SK-N-SH treated with all-trans-retinoic acid at 6 μM for 48 hours (cell line): ENCODE results near the gene GFPT2.

Experiments
- ATAC-seq: fragments of 200-7000 bp; cut with Tn5 transposase; 3 replicates; pipeline ENCODE4 v1.9.1; 2020; ENCODE audit warnings: mild to moderate bottlenecking, moderate library complexity
- ARNTL ChIP-seq: fragments of 450-650 bp; formaldehyde crosslinking; IDR thresholded peaks from 2 replicates; pipeline ENCODE4 v1.5.0; 2020; ENCODE audit warnings: low read depth, mild to moderate bottlenecking, moderate library complexity, borderline replicate concordance
- BACH2 ChIP-seq: fragments of 250-450 bp; sonication (Bioruptor Pico); IDR thresholded peaks from 2 replicates; pipeline ENCODE4 v1.9.0; 2021; ENCODE audit warnings: mild to moderate bottlenecking, borderline replicate concordance
- CSDC2 ChIP-seq: fragments of 250-450 bp; sonication (Bioruptor Pico); IDR thresholded peaks from 2 replicates; pipeline ENCODE4 v1.5.0; 2020; ENCODE audit warnings: mild to moderate bottlenecking, moderate library complexity
- CSRNP3 ChIP-seq: fragments of 250-450 bp; sonication (Bioruptor Pico); IDR thresholded peaks from 2 replicates; pipeline ENCODE4 v1.5.1; 2021; ENCODE audit warnings: mild to moderate bottlenecking, moderate library complexity
- ESRRG ChIP-seq: fragments of 250-450 bp; sonication (Bioruptor Pico); IDR thresholded peaks from 2 replicates; pipeline ENCODE4 v1.6.1; 2021; ENCODE audit warnings: mild to moderate bottlenecking
- GLIS3 ChIP-seq: fragments of 250-450 bp; sonication (Bioruptor Pico); IDR thresholded peaks from 2 replicates; pipeline ENCODE4 v1.5.0; 2020; ENCODE audit warnings: mild to moderate bottlenecking, moderate library complexity
- ISL1 ChIP-seq: fragments of 250-450 bp; sonication (Bioruptor Pico); IDR thresholded peaks from 2 replicates; pipeline ENCODE4 v2.1.2; 2022; ENCODE audit warnings: mild to moderate bottlenecking, moderate library complexity
- OSR1 ChIP-seq: fragments of 250-450 bp; sonication (Bioruptor Pico); IDR thresholded peaks from 2 replicates; pipeline ENCODE4 v1.8.0; 2022; ENCODE audit warnings: moderate library complexity, mild to moderate bottlenecking, inconsistent platforms
- POU6F1 ChIP-seq: fragments of 250-450 bp; sonication (Bioruptor Pico); IDR thresholded peaks from 2 replicates; pipeline ENCODE4 v1.8.0; 2021; ENCODE audit warnings: low read depth, mild to moderate bottlenecking, moderate library complexity, borderline replicate concordance
- PPARA ChIP-seq: fragments of 250-450 bp; sonication (Bioruptor Pico); IDR thresholded peaks from 2 replicates; pipeline ENCODE4 v1.5.0; 2020; ENCODE audit warnings: mild to moderate bottlenecking, borderline replicate concordance
- RARB ChIP-seq: fragments of 250-450 bp; sonication (Bioruptor Pico); IDR thresholded peaks from 2 replicates; pipeline ENCODE4 v1.8.0; 2021; ENCODE audit warnings: mild to moderate bottlenecking, moderate library complexity
- SNAI2 ChIP-seq: fragments of 250-450 bp; sonication (Bioruptor Pico); IDR thresholded peaks from 2 replicates; pipeline ENCODE4 v1.5.0; 2020; ENCODE audit warnings: mild to moderate bottlenecking, moderate library complexity
- TCF4 ChIP-seq: fragments of 250-450 bp; sonication (Bioruptor Pico); IDR thresholded peaks from 2 replicates; pipeline ENCODE4 v1.8.0; 2021; ENCODE audit warnings: mild to moderate bottlenecking, moderate library complexity, borderline replicate concordance
- TOX ChIP-seq: fragments of 250-450 bp; sonication (Bioruptor Pico); IDR thresholded peaks from 2 replicates; pipeline ENCODE4 v1.8.0; 2021; ENCODE audit warnings: mild to moderate bottlenecking, moderate library complexity, borderline replicate concordance
- ZC3H10 ChIP-seq: fragments of 250-450 bp; sonication (Bioruptor Pico); IDR thresholded peaks from 2 replicates; pipeline ENCODE4 v1.5.1; 2021; ENCODE audit warnings: mild to moderate bottlenecking, moderate library complexity
- ZFP3 ChIP-seq: fragments of 250-450 bp; sonication (Bioruptor Pico); IDR thresholded peaks from 2 replicates; pipeline ENCODE4 v1.5.0; 2020; ENCODE audit warnings: mild to moderate bottlenecking, moderate library complexity
- ZFP30 ChIP-seq: fragments of 450-650 bp; formaldehyde crosslinking; IDR thresholded peaks from 2 replicates; pipeline ENCODE4 v1.5.0; 2022; ENCODE audit warnings: mild to moderate bottlenecking, moderate library complexity
- ZNF565 ChIP-seq: fragments of 450-650 bp; formaldehyde crosslinking; conservative IDR thresholded peaks from 2 replicates; pipeline ENCODE4 v1.5.0; 2020; ENCODE audit warnings: low read depth, mild to moderate bottlenecking, moderate library complexity
- ZNF8 ChIP-seq: fragments of 450-650 bp; formaldehyde crosslinking; IDR thresholded peaks from 2 replicates; pipeline ENCODE4 v1.5.0; 2020; ENCODE audit warnings: mild to moderate bottlenecking, moderate library complexity
- TF ChIP-seq, protein P1 (sequence below): fragments of 250-450 bp; sonication (Bioruptor Pico); IDR thresholded peaks from 2 replicates; pipeline ENCODE4 v1.5.0; 2020; ENCODE audit warnings: mild to moderate bottlenecking, moderate library complexity
- TF ChIP-seq, protein P2 (sequence below): fragments of 250-450 bp; sonication (Bioruptor Pico); IDR thresholded peaks from 2 replicates; pipeline ENCODE4 v1.8.0; 2020; ENCODE audit warnings: mild to moderate bottlenecking, moderate library complexity, borderline replicate concordance

The GFPT2 gene

DNA sequence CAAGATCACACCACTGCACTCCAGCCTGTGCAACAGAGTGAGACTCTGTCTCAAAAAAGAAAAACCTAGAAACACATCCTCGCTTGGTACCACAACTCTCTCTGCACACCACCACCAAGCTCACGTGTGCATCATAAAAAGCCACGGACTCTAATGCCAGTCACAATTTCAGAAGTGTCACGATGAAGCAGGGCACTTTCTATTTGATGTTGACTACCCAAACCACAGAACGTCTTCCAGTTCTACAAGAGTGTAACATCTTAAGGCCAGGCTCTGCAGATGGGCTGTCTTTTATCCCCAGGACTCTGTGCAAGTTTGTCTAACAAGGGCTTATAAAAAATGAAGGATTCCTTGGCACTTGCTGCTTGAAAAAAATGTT, 22.9 kb downstream of the GFPT2 start:
- TF ChIP-seq, protein P1, sequence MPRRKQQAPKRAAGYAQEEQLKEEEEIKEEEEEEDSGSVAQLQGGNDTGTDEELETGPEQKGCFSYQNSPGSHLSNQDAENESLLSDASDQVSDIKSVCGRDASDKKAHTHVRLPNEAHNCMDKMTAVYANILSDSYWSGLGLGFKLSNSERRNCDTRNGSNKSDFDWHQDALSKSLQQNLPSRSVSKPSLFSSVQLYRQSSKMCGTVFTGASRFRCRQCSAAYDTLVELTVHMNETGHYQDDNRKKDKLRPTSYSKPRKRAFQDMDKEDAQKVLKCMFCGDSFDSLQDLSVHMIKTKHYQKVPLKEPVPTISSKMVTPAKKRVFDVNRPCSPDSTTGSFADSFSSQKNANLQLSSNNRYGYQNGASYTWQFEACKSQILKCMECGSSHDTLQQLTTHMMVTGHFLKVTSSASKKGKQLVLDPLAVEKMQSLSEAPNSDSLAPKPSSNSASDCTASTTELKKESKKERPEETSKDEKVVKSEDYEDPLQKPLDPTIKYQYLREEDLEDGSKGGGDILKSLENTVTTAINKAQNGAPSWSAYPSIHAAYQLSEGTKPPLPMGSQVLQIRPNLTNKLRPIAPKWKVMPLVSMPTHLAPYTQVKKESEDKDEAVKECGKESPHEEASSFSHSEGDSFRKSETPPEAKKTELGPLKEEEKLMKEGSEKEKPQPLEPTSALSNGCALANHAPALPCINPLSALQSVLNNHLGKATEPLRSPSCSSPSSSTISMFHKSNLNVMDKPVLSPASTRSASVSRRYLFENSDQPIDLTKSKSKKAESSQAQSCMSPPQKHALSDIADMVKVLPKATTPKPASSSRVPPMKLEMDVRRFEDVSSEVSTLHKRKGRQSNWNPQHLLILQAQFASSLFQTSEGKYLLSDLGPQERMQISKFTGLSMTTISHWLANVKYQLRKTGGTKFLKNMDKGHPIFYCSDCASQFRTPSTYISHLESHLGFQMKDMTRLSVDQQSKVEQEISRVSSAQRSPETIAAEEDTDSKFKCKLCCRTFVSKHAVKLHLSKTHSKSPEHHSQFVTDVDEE (CRISPR knock-in tag), result no peak
- TF ChIP-seq CSRNP3 (CRISPR knock-in tag) (no peak), TCF4 (CRISPR knock-in tag) (no peak), ARNTL (CRISPR knock-in tag) (no peak), GLIS3 (CRISPR knock-in tag) (no peak)
- ATAC-seq, result no peak

- TF ChIP-seq CSDC2, result no peak
- TF ChIP-seq, protein P1 (CRISPR knock-in tag), result no peak
- no peak for TF ChIP-seq TOX
- no peak for TF ChIP-seq SNAI2 (CRISPR knock-in tag)
- no peak for TF ChIP-seq CSRNP3 (CRISPR knock-in tag)
- TF ChIP-seq PPARA (CRISPR knock-in tag), result no peak
- TF ChIP-seq POU6F1, result no peak
- TF ChIP-seq GLIS3 (CRISPR knock-in tag), result no peak
- TF ChIP-seq ARNTL (CRISPR knock-in tag), result no peak
- TF ChIP-seq ESRRG, result no peak
- TF ChIP-seq ZC3H10 (CRISPR knock-in tag), result no peak
- TF ChIP-seq RARB (CRISPR knock-in tag), result no peak
- no peak for TF ChIP-seq ZFP3 (CRISPR knock-in tag)
- TF ChIP-seq ZFP30 (CRISPR knock-in tag), result no peak
- TF ChIP-seq, protein P2, sequence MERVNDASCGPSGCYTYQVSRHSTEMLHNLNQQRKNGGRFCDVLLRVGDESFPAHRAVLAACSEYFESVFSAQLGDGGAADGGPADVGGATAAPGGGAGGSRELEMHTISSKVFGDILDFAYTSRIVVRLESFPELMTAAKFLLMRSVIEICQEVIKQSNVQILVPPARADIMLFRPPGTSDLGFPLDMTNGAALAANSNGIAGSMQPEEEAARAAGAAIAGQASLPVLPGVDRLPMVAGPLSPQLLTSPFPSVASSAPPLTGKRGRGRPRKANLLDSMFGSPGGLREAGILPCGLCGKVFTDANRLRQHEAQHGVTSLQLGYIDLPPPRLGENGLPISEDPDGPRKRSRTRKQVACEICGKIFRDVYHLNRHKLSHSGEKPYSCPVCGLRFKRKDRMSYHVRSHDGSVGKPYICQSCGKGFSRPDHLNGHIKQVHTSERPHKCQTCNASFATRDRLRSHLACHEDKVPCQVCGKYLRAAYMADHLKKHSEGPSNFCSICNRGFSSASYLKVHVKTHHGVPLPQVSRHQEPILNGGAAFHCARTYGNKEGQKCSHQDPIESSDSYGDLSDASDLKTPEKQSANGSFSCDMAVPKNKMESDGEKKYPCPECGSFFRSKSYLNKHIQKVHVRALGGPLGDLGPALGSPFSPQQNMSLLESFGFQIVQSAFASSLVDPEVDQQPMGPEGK (CRISPR knock-in tag), result no peak
- TF ChIP-seq TCF4 (CRISPR knock-in tag), result no peak
- no peak for TF ChIP-seq ZNF565
These were observed 23.4 kb downstream of the GFPT2 start for GRCh38 chr5:180329606-180330269.

GRCh38 chr5:180329138-180329435, 24.0 kb downstream of the GFPT2 start:
- ATAC-seq, result no peak
- TF ChIP-seq ZFP3 (CRISPR knock-in tag) (no peak), ARNTL (CRISPR knock-in tag) (no peak), OSR1 (no peak), RARB (CRISPR knock-in tag) (no peak), ISL1 (CRISPR knock-in tag) (no peak), POU6F1 (no peak), ZNF8 (no peak), ESRRG (no peak), BACH2 (CRISPR knock-in tag) (no peak), ZC3H10 (CRISPR knock-in tag) (no peak), ZFP30 (CRISPR knock-in tag) (no peak)
- TF ChIP-seq, protein P2 (CRISPR knock-in tag), result no peak

More at GRCh38 chr5:180329606-180330269, 23.4 kb downstream of the GFPT2 start:
- ATAC-seq, result no peak
